Caco-2 (cell line): ENCODE results near the gene HSPB8. TPM values are rescaled to one million over a fixed set of nuclear protein-coding genes. Genes with fewer than 3 reads are reported as not detected.

Source experiments
- BruUV-seq: library from RNA; stranded (reverse); fragments of 400-500 nt; replicated peaks from 2 replicates; lab custom pipeline; 2021; lab: Mats Ljungman, UMichigan
- CTCF ChIA-PET: fragments of 300-600 bp; sonication (Branson Sonifier 250); formaldehyde crosslinking; loops from one replicate; lab custom pipeline; 2022; ENCODE audit warnings: antibody characterized with exemption; lab: Charles Lee
- POLR2A ChIA-PET: fragments of 300-600 bp; sonication (Branson Sonifier 250); formaldehyde crosslinking; loops from one replicate; lab custom pipeline; 2022; ENCODE audit warnings: antibody characterized with exemption; lab: Charles Lee
- DNase-seq, 2 experiments: peaks; one replicate each; pipeline versions ENCODE4 v3.0.0 to v3.0.0-alpha.2; 2020 to 2022
- H3K27me3 ChIP-seq: replicated peaks from 2 replicates; pipeline ENCODE4 v1.6.0; 2011; ENCODE audit warnings: low read length; ENCODE audit not compliant: control insufficient read depth, insufficient read depth
- H3K36me3 ChIP-seq: 2 replicates; pipeline ENCODE4 v1.5.1; 2011; ENCODE audit warnings: low read length; ENCODE audit not compliant: control insufficient read depth, insufficient read depth
- H3K4me1 ChIP-seq: fragments of 250-450 bp; sonication (Bioruptor Pico); 2 replicates; pipeline ENCODE4 v1.5.1; 2020; ENCODE audit warnings: mild to moderate bottlenecking
- H3K4me3 ChIP-seq: 2 replicates; pipeline ENCODE4 v1.5.1; 2011; ENCODE audit warnings: low read depth, mild to moderate bottlenecking, control low read depth, low read length
- H3K9me3 ChIP-seq: fragments of 250-450 bp; sonication (Bioruptor Pico); 2 replicates; pipeline ENCODE4 v1.5.1; 2020; ENCODE audit warnings: mild to moderate bottlenecking, moderate library complexity
- H3K27ac Mint-ChIP-seq: one replicate; pipeline ENCODE4 v1.8.0; 2022; ENCODE audit warnings: mixed read lengths; ENCODE audit not compliant: unreplicated experiment
- H3K27me3 Mint-ChIP-seq: one replicate; pipeline ENCODE4 v1.8.0; 2022; ENCODE audit warnings: mixed read lengths; ENCODE audit not compliant: insufficient read depth, unreplicated experiment
- H3K36me3 Mint-ChIP-seq: one replicate; pipeline ENCODE4 v1.8.0; 2022; ENCODE audit warnings: mild to moderate bottlenecking, mixed read lengths; ENCODE audit not compliant: insufficient read depth, unreplicated experiment
- H3K4me1 Mint-ChIP-seq: one replicate; pipeline ENCODE4 v1.8.0; 2022; ENCODE audit warnings: low read depth, mixed read lengths; ENCODE audit not compliant: unreplicated experiment
- H3K4me3 Mint-ChIP-seq: one replicate; pipeline ENCODE4 v1.8.0; 2022; ENCODE audit warnings: mild to moderate bottlenecking, moderate library complexity, mixed read lengths; ENCODE audit not compliant: unreplicated experiment
- H3K9me3 Mint-ChIP-seq: one replicate; pipeline ENCODE4 v1.8.0; 2022; ENCODE audit warnings: mixed read lengths; ENCODE audit not compliant: unreplicated experiment
- CTCF ChIP-seq, 2 experiments: fragments of 200-600 bp in 1 of 2; IDR thresholded peaks; 1 replicate in 1 of 2; 2 replicates in 1 of 2; pipeline versions ENCODE4 v1.5.1 to v1.8.0; 2011 to 2022; ENCODE audit warnings: antibody characterized with exemption in 1 of 2, control low read depth in 1 of 2, inconsistent platforms in 1 of 2, low read depth in 1 of 2, low read length in 1 of 2, mild to moderate bottlenecking in 1 of 2, moderate library complexity in 1 of 2; ENCODE audit not compliant: insufficient read depth in 1 of 2, severe bottlenecking in 1 of 2, unreplicated experiment in 1 of 2
- intact Hi-C: fragments of 100-400 bp; cut with micrococcal nuclease; formaldehyde crosslinking; loops from one replicate; pipeline ENCODE4 v1.10.0; 2022; ENCODE audit not compliant: unreplicated experiment
- total RNA-seq: library from RNA; stranded (reverse); gene quantifications from 2 replicates; pipeline ENCODE4 v1.2.3, GENCODE V29; 2022

The HSPB8 gene
- total RNA-seq, 1 experiment from 2014 or later, result 17.1 TPM

- H3K4me1 Mint-ChIP-seq, result no peaks in the 10 kb centered on the region
- H3K9me3 Mint-ChIP-seq, result peaks cover 14% of the 10 kb centered on the region
Observed at GRCh38 chr12:119130523-119130922, 48.2 kb upstream of the HSPB8 start.

GRCh38 chr12:119134284-119135072 lies 44.3 kb upstream of the HSPB8 start:
- intact Hi-C loops, result no loop called here
- no peak overlapping the region for H3K4me3 Mint-ChIP-seq
- peaks cover 19% of the 10 kb centered on the region for H3K27me3 Mint-ChIP-seq
- DNase-seq, result no peak
- BruUV-seq, result no TSS peak
- no peaks in the 10 kb centered on the region for H3K36me3 Mint-ChIP-seq
- H3K4me3 ChIP-seq, result no peak overlapping the region
- no peak overlapping the region for H3K27ac Mint-ChIP-seq
- peaks cover 10% of the 10 kb centered on the region for H3K9me3 Mint-ChIP-seq
- ChIA-PET CTCF (no interaction called here), POLR2A (no interaction called here)
- no peaks in the 10 kb centered on the region for H3K4me1 Mint-ChIP-seq
- no peaks in the 10 kb centered on the region for H3K4me1 ChIP-seq
- no peak for TF ChIP-seq CTCF (IDR thresholded peaks at IDR 0.05; ENCODE audit: insufficient read depth in 1 of 2, low read depth in 1 of 2, low read length in 1 of 2, severe bottlenecking in 1 of 2, unreplicated experiment in 1 of 2)
- no peaks in the 10 kb centered on the region for H3K36me3 ChIP-seq
- H3K9me3 ChIP-seq, result no peaks in the 10 kb centered on the region
- H3K27me3 ChIP-seq, result no peaks in the 10 kb centered on the region

More at GRCh38 chr12:119130523-119130922, 48.2 kb upstream of the HSPB8 start:
- Mint-ChIP-seq H3K4me3 (no peak overlapping the region), H3K27me3 (peaks cover 8% of the 10 kb centered on the region), H3K27ac (no peak overlapping the region), H3K36me3 (no peaks in the 10 kb centered on the region)
- no peak for TF ChIP-seq CTCF (IDR thresholded peaks at IDR 0.05; ENCODE audit: insufficient read depth in 1 of 2, low read depth in 1 of 2, low read length in 1 of 2, severe bottlenecking in 1 of 2, unreplicated experiment in 1 of 2)
- POLR2A ChIA-PET, result no interaction called here
- Histone ChIP-seq H3K27me3 (no peaks in the 10 kb centered on the region), H3K4me1 (no peaks in the 10 kb centered on the region), H3K9me3 (no peaks in the 10 kb centered on the region), H3K36me3 (no peaks in the 10 kb centered on the region), H3K4me3 (no peak overlapping the region)
- no peak for DNase-seq
- intact Hi-C loops, result no loop called here
- no TSS peak for BruUV-seq
- CTCF ChIA-PET, result no interaction called here

GRCh38 chr12:119136811-119137410 lies 41.8 kb upstream of the HSPB8 start:
- no peak for DNase-seq
- no TSS peak for BruUV-seq
- Mint-ChIP-seq H3K9me3 (no peaks in the 10 kb centered on the region), H3K36me3 (no peaks in the 10 kb centered on the region), H3K27me3 (peaks cover 15% of the 10 kb centered on the region), H3K27ac (no peak overlapping the region), H3K4me3 (no peak overlapping the region), H3K4me1 (no peaks in the 10 kb centered on the region)
- H3K9me3 ChIP-seq, result no peaks in the 10 kb centered on the region
- no peaks in the 10 kb centered on the region for H3K27me3 ChIP-seq
- no peak overlapping the region for H3K4me3 ChIP-seq
- intact Hi-C loops, result no loop called here
- ChIA-PET CTCF (no interaction called here), POLR2A (no interaction called here)
- H3K36me3 ChIP-seq, result no peaks in the 10 kb centered on the region
- no peak for TF ChIP-seq CTCF (IDR thresholded peaks at IDR 0.05; ENCODE audit: insufficient read depth in 1 of 2, low read depth in 1 of 2, low read length in 1 of 2, severe bottlenecking in 1 of 2, unreplicated experiment in 1 of 2)
- H3K4me1 ChIP-seq, result no peaks in the 10 kb centered on the region
